Stimulated activated CD8-positive, alpha-beta memory T cell treated with anti-CD3 and anti-CD28 coated beads, Interleukin-12 subunit alpha, Interleukin-12 subunit beta, amount 100 ng/mL, for 24 hours (primary cell): ENCODE measurements around the gene CFAP53.
A peak's percentile ranks its signal among the peaks of the same experiment; 100 is the strongest.
"Not testable (repeated sequence)": the region's sequence is repeated elsewhere in the genome, so short reads cannot be mapped to it uniquely, and the experiment has no call there.

ENCODE experiments used
- DNase-seq: peaks from one replicate; pipeline ENCODE4 v3.0.0-alpha.2; 2020; ENCODE audit errors: extremely low read depth

CFAP53 gene

DNA sequence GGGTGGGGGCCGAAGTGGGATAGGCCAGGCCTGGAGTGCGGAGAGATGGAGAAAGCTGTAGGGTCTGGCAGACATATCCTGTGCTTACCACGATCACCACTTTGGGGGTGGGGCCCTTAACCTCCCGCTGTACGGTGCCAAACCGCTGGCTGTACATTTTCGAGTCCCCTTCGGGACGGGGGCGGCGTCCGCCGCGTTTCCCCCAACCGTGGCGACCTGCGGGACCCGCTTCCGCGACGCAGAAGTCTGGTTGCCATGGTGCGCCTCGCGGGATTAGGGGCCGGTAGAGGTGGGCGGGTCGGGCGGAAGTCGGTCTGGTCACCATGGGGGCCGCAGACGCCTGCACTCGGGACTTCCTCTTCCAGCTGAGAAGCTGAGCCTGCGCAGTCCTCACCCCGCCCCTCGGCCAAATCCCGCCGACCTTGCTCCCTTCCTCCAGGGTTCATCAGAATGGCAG, at the start of gene CFAP53:
Gene CFAP53, minus strand, starts transcription at position 248 of the 457 bp plus-strand sequence. Its CDS starts 91 bp downstream, at position 157.
- DNase-seq: peak; percentile 84

DNA sequence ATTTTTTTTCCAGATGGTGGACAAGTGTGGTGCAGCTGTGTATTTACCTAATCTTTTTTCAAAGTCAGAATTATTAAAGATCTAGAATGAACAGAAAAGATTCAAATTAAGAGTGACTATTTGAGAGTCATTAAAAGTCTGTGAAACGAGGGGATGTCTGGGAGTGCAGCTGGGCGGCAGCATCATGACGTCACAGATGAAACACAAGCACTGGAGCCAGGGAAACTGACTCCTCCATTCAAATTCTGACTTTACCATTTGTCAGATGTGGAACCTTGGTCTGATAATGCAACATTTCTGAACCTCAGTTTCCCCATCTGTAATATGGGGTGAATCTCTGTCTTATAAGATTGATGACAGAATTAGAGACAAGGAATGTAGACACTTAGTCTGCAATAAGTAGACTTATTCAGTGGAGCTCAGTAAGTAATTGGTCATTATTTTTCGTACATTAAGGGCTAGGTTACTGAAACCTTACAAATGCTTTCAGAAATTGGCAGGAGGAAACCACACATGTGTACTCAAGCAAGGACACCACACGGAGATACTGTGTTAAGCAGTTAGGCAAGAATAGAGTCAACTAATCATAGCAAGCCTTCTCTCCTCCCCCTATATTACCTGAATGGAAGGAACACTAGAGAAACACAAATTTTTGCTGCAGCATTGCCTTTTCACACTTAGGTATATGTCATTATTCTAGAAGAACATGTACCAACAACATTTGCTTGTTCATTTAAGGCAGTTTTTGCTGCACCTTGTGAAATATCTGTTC, 49.0 kb upstream of the CFAP53 start:
- DNase-seq: no peak

DNA sequence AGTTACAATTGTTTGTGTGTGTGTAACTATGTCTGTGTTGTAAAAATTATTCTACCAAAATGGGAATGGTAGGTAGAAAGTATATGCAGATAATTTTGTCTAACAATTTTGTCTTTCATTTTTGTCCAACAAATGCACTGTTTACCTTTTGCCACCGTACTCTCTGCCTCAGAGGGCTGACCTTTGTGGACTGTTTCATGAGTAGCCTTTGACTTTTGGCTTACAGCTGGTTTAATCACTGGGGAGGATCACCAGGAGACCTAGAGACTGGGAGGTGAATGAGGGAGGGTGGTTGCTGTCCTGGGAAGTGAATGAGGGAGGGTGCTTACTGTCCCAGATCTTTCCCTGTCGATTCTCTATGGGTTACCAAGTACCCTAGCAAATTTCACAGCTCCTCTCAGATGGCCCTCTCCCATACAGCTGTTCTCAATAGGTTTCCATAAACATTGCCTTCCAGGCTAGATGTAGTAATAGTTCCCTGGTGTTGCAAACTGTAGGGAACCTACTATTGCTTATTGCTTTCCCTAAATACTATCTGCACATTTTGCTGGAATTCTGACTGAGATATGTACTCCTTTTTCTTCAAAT, 47.7 kb upstream of the CFAP53 start:
- DNase-seq: no peak

DNA sequence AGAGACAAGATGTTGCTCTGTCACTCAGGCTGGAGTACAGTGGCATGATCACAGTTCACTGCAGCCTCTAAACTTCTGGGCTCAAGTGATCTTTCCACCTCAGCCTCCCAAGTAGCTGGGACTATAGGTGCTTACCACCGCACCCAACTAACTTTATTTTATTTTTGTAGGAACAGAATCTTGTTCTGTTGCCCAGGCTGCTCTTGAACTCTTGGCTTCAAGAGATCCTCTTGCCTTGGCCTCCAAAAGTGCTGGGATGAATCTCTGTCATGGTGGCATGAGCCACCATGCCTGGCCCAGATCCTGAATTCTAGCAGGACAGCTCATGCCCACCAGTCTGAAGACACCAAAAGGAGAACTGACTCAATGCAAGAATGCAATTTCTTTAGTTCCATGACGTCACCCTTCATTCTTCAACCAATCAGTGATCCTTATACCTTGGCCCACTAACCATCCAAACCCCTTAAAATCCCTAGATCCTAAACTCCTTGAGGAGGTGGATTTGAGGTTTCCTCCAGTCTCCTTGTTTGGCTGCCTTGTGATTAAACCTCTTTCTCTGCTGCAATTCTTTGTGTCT, 46.8 kb upstream of the CFAP53 start:
- no peak for DNase-seq

DNA sequence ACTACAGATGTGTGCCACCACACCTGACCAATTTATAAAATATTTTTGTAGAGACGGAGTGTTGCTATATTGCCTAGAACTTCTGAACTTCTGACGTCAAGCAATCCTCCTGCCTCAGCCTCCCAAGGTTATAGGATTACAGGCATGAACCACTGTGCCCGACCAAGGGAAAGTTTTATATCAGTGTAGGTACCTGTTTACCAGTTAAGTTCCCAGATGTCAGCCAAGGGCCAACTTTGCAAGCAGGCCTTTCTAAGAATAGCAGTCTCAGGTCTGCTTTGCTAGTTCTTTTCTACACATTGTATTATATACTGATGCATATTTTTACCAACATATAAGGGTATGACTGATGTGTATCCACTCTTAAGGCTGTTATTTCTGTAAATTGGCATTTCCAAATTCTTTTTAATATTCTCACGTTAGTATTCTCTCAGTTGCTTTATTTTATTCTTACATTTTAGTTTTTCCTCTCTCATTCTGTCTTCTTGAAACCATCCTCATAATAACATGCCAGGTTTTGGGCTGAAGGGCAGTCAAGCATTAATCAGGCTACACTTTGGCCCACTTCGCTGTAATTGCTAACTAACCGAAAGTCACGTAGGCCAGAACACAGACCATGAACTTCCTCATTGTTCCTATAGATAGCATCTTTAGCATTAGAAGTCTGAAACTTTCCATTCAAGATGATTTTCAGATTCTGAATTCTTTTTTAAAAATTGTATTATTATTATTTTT, 46.2 kb upstream of the CFAP53 start:
- no peak for DNase-seq

DNA sequence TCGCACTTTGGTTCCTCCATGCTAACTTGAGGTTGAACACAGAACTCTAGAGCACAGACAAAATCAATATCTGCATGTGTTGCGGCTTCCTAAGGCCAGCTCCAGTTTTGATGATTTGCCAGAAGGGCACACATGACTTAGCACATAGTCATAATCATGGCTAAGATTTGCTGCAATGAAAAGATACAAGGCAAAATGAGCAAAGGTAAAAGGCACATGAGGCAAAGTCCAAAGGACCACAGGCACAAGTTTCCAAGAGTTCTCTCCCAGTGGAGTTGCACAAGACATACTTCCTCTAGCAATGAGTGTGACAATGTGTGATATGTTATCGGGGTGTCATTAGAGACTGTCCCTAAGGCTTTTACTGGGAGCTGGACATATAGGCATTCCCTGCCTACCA, 45.4 kb upstream of the CFAP53 start:
- no peak for DNase-seq

DNA sequence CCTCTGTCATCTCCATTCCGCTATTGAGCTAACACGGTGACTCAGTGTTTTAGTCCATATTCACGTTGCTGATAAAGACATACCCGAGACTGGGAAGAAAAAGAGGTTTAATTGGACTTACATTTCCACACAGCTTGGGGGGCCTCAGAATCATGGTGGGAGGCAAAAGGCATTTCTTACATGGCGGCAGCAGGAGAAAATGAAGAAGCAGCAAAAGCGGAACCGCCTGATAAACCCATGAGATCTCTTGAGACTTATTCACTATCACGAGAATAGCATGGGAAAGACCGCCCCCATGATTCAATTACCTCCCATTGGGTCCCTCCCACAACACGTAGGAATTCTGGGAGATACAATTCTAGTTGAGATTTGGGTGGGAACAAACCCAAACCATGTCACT, 43.8 kb upstream of the CFAP53 start:
- no peak for DNase-seq

GRCh38 chr18:50308851-50309250, 42.6 kb upstream of the CFAP53 start:
- not testable (repeated sequence) for DNase-seq

DNA sequence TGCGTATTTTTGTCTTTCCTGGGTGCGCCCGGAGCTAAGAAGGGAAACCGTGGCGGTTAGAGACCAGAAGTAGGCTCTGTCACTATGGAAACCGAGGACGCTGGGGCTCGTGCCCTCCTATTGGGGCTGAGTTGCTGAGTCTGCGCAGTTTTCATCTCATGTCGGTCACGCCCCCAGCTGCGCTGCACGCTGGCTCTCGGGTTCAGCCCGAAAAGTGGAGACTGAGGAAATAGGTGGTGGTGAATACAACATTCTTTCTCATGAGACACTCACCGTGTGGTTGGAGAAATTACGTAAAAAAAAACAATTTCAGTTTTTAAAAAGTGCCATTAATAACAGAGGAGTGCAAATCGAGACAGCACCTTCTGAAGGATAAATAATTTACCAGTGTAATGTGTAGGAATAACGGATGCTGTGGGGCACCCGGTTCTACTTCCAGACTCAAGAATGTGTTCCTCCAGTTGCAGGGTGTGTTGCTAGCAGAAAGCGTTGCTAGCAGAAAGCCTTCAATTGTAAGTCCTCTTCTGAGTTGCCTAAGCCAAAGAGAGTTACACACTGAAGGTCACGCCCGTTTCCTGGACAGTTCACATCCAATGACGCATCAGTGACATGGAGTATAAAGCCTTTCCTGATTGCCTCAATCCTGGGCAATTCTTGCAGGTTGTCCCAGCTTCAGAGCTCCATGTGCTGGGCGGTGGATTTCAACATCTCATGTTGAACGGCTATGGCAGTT, 41.6 kb upstream of the CFAP53 start:
- peak; percentile 80 for DNase-seq

GRCh38 chr18:50307400-50307737, 41.1 kb upstream of the CFAP53 start:
- DNase-seq: no peak

DNA sequence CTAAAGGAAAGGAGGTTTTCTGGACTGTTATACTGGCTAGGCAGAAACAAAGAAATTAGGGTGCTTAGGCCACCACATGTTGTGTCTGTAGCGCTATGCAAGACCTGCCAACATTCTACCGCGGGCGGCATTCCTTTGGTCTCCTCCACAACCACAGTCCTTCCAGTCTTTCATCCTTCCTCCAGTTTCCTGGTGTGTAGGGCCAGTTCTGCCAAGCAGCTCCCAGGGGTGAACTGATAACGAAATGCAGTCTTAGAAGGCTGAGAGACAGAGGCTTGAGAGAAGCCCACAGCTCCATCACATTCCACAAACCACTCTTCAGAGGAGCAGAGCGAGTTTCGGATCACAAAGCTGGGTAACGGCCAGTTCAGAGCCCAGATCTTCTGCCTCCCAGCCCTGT, 40.6 kb upstream of the CFAP53 start:
- DNase-seq: no peak

GRCh38 chr18:50301074-50301473, 34.8 kb upstream of the CFAP53 start:
- DNase-seq: no peak

- DNase-seq: no peak
Measured at GRCh38 chr18:50299626-50300388, 33.5 kb upstream of the CFAP53 start.

DNA sequence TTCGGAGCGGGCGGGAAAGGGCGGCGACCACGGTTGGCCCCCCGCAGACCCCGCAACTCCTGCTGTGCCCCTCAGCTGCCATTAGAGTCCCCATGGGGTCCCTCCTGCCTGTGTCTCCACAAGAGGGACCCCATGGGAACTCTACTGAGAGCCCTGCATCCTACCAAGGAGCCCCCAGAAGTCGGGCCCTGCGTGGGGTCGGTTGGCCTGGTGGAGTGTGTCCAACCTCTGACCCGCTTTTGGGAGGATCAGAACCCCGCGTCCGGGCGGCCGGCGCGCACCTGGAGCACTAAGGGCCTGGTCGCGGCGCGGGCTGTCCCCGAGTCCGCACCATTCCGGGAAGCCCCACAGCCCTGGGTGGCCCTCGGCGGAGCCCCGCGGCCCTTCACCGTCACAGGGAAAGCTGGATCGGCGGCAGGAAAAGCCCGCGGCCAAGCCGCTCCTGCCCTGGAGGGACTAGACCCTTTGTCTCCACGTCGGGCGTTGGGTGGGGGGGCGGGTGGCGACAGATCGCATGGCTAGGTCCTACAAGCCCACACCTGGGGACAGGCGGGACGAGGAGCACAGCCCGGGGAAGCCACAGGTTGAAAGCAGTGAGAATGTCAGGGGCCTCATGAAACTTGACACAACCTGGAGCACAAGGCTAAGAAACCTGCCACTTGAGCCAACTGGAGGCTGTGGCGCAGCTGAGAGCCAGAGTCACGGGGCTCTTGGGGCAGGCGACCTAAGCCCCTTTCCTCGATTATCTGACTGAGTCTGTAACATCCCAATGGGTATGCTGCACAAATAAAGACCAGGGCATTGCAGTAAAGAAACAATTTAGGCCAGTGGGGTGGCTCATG, 32.4 kb upstream of the CFAP53 start:
- DNase-seq: no peak

DNA sequence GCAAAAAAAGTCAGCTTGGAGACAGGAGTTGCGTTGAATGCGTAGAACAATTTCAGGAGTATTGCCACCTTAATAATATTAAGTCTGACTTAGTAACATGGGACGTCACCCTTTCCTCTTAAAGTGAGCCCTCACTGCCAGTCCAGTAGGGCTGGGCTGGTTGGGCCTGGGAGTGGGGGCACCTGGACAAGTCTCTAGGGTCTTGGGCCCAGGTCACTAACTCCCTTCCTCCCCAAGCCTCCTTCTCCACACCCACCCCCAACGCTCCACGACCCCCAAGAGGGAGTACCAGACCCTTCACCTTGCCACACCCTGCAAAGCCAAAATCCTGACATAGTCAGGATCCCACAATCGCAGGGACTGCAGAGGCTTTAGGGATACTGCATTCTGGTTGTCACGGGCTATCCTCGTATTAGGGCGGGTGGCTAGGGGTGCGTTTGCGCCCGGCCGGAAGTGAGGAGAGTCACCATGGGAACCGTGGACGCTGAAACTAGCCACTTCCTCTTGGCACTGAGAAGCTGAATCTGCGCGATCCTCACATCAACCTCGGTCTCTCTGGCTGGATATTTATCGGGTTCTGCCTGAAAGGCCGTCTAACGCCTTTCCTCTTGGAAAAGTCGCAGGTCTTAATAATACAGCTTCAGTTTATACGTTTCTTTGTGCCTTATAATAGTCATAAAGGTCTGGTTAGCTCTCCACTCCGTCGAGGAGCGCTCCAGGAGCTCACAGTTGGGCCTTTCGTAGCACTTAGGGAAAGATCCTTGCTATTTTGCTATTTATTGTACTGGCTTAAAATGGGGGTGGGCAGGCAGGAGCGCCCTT, 31.5 kb upstream of the CFAP53 start:
- DNase-seq: no peak

DNA sequence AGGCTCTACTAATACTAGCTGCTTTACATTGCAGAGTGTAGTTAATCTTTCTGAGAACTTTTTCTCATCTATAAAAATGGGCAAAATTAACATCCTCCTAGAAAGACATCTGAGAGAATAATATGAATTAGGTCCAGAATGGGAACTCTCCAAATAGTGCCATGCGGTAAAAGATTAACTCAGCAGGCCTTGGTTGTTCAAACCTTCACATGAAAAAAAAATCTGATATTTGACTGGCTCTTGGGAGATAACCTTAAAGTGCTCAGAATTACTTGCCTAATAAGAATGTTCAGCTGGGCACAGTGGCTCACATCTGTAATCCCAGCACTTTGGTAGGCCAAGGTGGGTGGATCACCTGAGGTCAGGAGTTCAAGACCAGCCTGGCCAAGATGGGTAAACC, 26.7 kb upstream of the CFAP53 start:
- no peak for DNase-seq

DNA sequence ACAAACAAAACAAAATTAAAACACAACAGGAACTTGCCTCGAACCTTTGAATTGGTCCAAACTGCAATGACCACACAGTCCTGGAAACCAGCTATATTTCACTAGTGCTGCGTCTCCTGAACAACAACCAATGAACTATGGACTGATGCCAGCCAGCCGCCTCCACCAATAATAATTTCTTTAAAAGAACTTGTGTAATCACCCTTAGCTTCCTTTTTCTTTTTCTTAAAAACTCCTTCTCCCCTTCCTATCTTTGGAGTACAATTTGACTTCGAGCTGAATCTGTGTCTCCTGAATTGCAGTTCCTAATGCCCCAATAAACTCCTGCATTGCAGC, 22.8 kb upstream of the CFAP53 start:
- no peak for DNase-seq

GRCh38 chr18:50288348-50289107, 22.2 kb upstream of the CFAP53 start:
- DNase-seq: not testable (repeated sequence)
